Activated T-helper 1 cell treated with anti-CD3 and anti-CD28 coated beads, Interleukin-2, amount 50 U/mL, for 16 hours (primary cell): Measurements from ENCODE around the gene CHST1.

Source experiments
- DNase-seq, 2 donors: peaks; one replicate each; pipeline ENCODE4 v3.0.0-alpha.2; 2020; ENCODE audit warnings: low read depth in 1 of 2, low spot score in 1 of 2

The CHST1 gene

GRCh38 chr11:45675646-45676045, 10.2 kb upstream of the CHST1 start:
- no peak for DNase-seq

- no peak for DNase-seq
These were observed 9.2 kb upstream of the CHST1 start for GRCh38 chr11:45674481-45675190.

- DNase-seq: no peak
These were observed 8.0 kb upstream of the CHST1 start for GRCh38 chr11:45673441-45673840.

- DNase-seq: no peak
These were observed 7.2 kb upstream of the CHST1 start for GRCh38 chr11:45672593-45672992.

GRCh38 chr11:45671246-45672171, 6.1 kb upstream of the CHST1 start:
- no peak for DNase-seq

- DNase-seq: no peak
These were observed 5.1 kb upstream of the CHST1 start for GRCh38 chr11:45670386-45671135.

GRCh38 chr11:45669956-45670355, 4.5 kb upstream of the CHST1 start:
- DNase-seq: no peak

GRCh38 chr11:45669146-45669545, 3.7 kb upstream of the CHST1 start:
- no peak for DNase-seq

GRCh38 chr11:45667929-45668680, 2.7 kb upstream of the CHST1 start:
- no peak for DNase-seq

GRCh38 chr11:45666648-45667642, 1.5 kb upstream of the CHST1 start:
- DNase-seq: no peak

- DNase-seq: no peak
These were observed 668 bp upstream of the CHST1 start for GRCh38 chr11:45665933-45666647.

- no peak for DNase-seq
These were observed 831 bp downstream of the CHST1 start for GRCh38 chr11:45664376-45665205.

GRCh38 chr11:45663486-45664375, 1.7 kb downstream of the CHST1 start:
- no peak for DNase-seq

GRCh38 chr11:45662665-45663485, 2.5 kb downstream of the CHST1 start:
- DNase-seq: no peak

GRCh38 chr11:45662096-45662664, 3.2 kb downstream of the CHST1 start:
- DNase-seq: no peak
